Calu3 (cell line): Measurements from ENCODE around the gene SLC6A9. TPM values are rescaled to one million over a fixed set of nuclear protein-coding genes. Genes with fewer than 3 reads are reported as not detected.
A peak's percentile ranks its signal among the peaks of the same experiment; 100 is the strongest.

Experiments
- BruUV-seq: library from RNA; stranded (reverse); fragments of 400-500 nt; replicated peaks from 2 replicates; lab custom pipeline; 2021; lab: Mats Ljungman, UMichigan
- CTCF ChIA-PET: fragments of 300-600 bp; sonication (Branson Sonifier 250); formaldehyde crosslinking; loops from one replicate; lab custom pipeline; 2022; ENCODE audit warnings: antibody characterized with exemption; lab: Charles Lee
- DNase-seq: peaks from one replicate; pipeline ENCODE4 v3.0.0; 2022
- H3K27ac Mint-ChIP-seq: one replicate; pipeline ENCODE4 v1.8.0; 2022; ENCODE audit warnings: mixed read lengths; ENCODE audit not compliant: unreplicated experiment
- H3K27me3 Mint-ChIP-seq: one replicate; pipeline ENCODE4 v1.8.0; 2022; ENCODE audit warnings: mixed read lengths; ENCODE audit not compliant: unreplicated experiment
- H3K36me3 Mint-ChIP-seq: one replicate; pipeline ENCODE4 v1.8.0; 2022; ENCODE audit warnings: mild to moderate bottlenecking, moderate library complexity, mixed read lengths; ENCODE audit not compliant: insufficient read depth, unreplicated experiment
- H3K4me1 Mint-ChIP-seq: one replicate; pipeline ENCODE4 v1.8.0; 2022; ENCODE audit warnings: mild to moderate bottlenecking, low read depth, mixed read lengths; ENCODE audit not compliant: unreplicated experiment
- H3K4me3 Mint-ChIP-seq: one replicate; pipeline ENCODE4 v1.8.0; 2022; ENCODE audit warnings: mild to moderate bottlenecking, low read depth, moderate library complexity, mixed read lengths; ENCODE audit not compliant: unreplicated experiment
- H3K9me3 Mint-ChIP-seq: one replicate; pipeline ENCODE4 v1.8.0; 2022; ENCODE audit warnings: low read depth, mixed read lengths; ENCODE audit not compliant: unreplicated experiment
- intact Hi-C: fragments of 100-400 bp; cut with micrococcal nuclease; formaldehyde crosslinking; loops from one replicate; pipeline ENCODE4 v1.10.0; 2022; ENCODE audit not compliant: unreplicated experiment
- total RNA-seq: library from RNA; stranded (reverse); gene quantifications from 2 replicates; pipeline ENCODE4 v1.2.3, GENCODE V29; 2022
- TF ChIP-seq, protein P1 (sequence below): fragments of 200-600 bp; IDR thresholded peaks from one replicate; pipeline ENCODE4 v1.8.0; 2022; ENCODE audit warnings: antibody characterized with exemption; ENCODE audit not compliant: unreplicated experiment

Gene SLC6A9
- total RNA-seq, 1 experiment from 2014 or later = 18.2 TPM

DNA sequence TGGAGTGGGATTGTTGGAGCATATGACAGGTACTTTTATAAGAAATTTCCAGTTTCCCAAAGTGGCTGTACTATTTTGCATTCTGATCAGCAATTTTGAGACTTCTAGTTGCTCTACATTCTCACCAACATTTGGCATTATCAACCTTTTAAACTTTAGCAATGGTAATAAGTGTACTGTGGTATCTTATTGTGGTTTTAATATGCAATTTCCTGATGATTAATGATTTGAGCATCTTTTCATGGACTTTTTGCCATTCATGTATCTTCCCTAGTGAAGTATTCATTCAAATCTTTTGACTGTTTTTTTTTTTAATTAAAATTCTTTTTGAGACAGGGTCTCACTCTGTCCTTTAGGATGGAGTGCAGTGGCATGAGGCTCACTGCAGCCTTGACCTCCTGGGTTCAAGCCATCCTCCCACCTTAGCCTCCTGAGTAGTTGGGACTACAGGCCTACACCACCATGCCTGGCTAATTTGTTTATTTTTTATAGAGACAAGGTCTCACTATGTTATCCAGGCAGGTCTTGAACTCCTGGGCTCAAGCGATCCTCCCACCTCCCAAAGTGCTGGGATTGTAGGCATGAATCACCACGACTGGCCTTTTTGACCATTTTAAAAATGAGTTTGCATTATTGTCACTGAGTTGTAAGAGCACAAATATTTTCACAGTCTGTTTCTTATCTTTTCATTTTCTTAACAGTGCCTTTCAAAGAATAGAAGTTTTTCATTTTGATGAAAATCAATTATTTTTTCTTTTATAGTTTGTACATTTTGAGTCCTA lies 7.8 kb upstream of the SLC6A9 start:
- BruUV-seq = no TSS peak
- TF ChIP-seq, protein P1, sequence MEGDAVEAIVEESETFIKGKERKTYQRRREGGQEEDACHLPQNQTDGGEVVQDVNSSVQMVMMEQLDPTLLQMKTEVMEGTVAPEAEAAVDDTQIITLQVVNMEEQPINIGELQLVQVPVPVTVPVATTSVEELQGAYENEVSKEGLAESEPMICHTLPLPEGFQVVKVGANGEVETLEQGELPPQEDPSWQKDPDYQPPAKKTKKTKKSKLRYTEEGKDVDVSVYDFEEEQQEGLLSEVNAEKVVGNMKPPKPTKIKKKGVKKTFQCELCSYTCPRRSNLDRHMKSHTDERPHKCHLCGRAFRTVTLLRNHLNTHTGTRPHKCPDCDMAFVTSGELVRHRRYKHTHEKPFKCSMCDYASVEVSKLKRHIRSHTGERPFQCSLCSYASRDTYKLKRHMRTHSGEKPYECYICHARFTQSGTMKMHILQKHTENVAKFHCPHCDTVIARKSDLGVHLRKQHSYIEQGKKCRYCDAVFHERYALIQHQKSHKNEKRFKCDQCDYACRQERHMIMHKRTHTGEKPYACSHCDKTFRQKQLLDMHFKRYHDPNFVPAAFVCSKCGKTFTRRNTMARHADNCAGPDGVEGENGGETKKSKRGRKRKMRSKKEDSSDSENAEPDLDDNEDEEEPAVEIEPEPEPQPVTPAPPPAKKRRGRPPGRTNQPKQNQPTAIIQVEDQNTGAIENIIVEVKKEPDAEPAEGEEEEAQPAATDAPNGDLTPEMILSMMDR = no peak

GRCh38 chr1:44037154-44037553 lies 5.9 kb upstream of the SLC6A9 start:
- no peaks in the 10 kb centered on the region for H3K9me3 Mint-ChIP-seq
- DNase-seq = no peak
- H3K27ac Mint-ChIP-seq = no peak overlapping the region
- intact Hi-C loops = no loop called here
- peaks cover 20% of the 10 kb centered on the region for H3K4me1 Mint-ChIP-seq
- BruUV-seq = no TSS peak
- TF ChIP-seq, protein P1 = no peak
- CTCF ChIA-PET = interaction anchor here (0.6 to 2.7 kb wide), 7 partner anchors 11 to 1228 kb away, joined by 3 to 32 read pairs (median 5); partner anchors contain the start of gene CCDC24
- H3K4me3 Mint-ChIP-seq = no peak overlapping the region
- H3K27me3 Mint-ChIP-seq = no peaks in the 10 kb centered on the region
- peaks cover under 1% of the 10 kb centered on the region for H3K36me3 Mint-ChIP-seq

More for the DNA sequence above, 7.8 kb upstream of the SLC6A9 start:
- Mint-ChIP-seq H3K27ac (no peak overlapping the region), H3K4me3 (no peak overlapping the region), H3K36me3 (no peaks in the 10 kb centered on the region), H3K9me3 (no peaks in the 10 kb centered on the region), H3K27me3 (no peaks in the 10 kb centered on the region), H3K4me1 (peaks cover 20% of the 10 kb centered on the region)
- no peak for DNase-seq
- CTCF ChIA-PET = no interaction called here
- intact Hi-C loops = no loop called here

- intact Hi-C loops = loop anchor here (1.0 kb wide), 1 partner anchor 31 kb away; no protein-coding TSS in a partner anchor
- TF ChIP-seq, protein P1 = peak; percentile 58
- Mint-ChIP-seq H3K4me1 (peaks cover 26% of the 10 kb centered on the region), H3K27ac (no peak overlapping the region), H3K36me3 (peaks cover 6% of the 10 kb centered on the region), H3K27me3 (no peaks in the 10 kb centered on the region), H3K4me3 (no peak overlapping the region), H3K9me3 (no peaks in the 10 kb centered on the region)
- peak; percentile 82 for DNase-seq
- CTCF ChIA-PET = interaction anchor here (0.6 to 2.7 kb wide), 8 partner anchors 12 to 1229 kb away, joined by 3 to 32 read pairs (median 4); partner anchors contain the start of gene CCDC24
- BruUV-seq = no TSS peak
Observed at GRCh38 chr1:44036409-44037139, 5.3 kb upstream of the SLC6A9 start.

GRCh38 chr1:44035726-44036408 lies 4.6 kb upstream of the SLC6A9 start:
- Mint-ChIP-seq H3K4me1 (peaks cover 27% of the 10 kb centered on the region), H3K27ac (no peak overlapping the region), H3K9me3 (no peaks in the 10 kb centered on the region), H3K27me3 (no peaks in the 10 kb centered on the region), H3K36me3 (peaks cover 13% of the 10 kb centered on the region), H3K4me3 (no peak overlapping the region)
- intact Hi-C loops = loop anchor here (1.0 kb wide), 1 partner anchor 31 kb away; no protein-coding TSS in a partner anchor
- no TSS peak for BruUV-seq
- CTCF ChIA-PET = interaction anchor here (1.4 to 2.7 kb wide), 5 partner anchors 12 to 272 kb away, joined by 3 to 32 read pairs (median 8); no protein-coding TSS in a partner anchor
- no peak for DNase-seq
- TF ChIP-seq, protein P1 = no peak
